Measurements from ENCODE around the gene CMTM5.

Gene CMTM5

GRCh38 chr14:23428686-23429495 lies 52.0 kb downstream of the CMTM5 start:
- DNase-seq (ENCODE audit: low read depth): no peak
- H3K4me3 ChIP-seq (ENCODE audit: low read depth, low read length): no peak overlapping the region

All from skeletal muscle cell (primary cell).